Heart left ventricle (tissue), 13 donors: ENCODE measurements around the gene GALM.

Source experiments
- POLR2A ChIP-seq, 2 donors: fragments of 450-650 bp; IDR thresholded peaks; one replicate each; pipeline ENCODE4 v1.6.1; 2017; ENCODE audit warnings: antibody characterized with exemption in 2 of 2, mild to moderate bottlenecking in 2 of 2, moderate library complexity in 2 of 2
- TF ChIP-seq, protein P1 (sequence below), 12 donors: fragments of 200-600 bp; sonication (generic) in 4 of 12; IDR thresholded peaks; one replicate each; pipeline versions ENCODE4 v1.5.0 to v1.8.0; 2018 to 2022; ENCODE audit warnings: antibody characterized with exemption in 12 of 12, mild to moderate bottlenecking in 5 of 12
- donor health status: ischemic (EF 13 %, LVEDD 7.1; RV severe dilation, severe dysfunction).
- donor health status: DM: no; HTN: yes; CAD: no.
- donor health status: DM: no; HTN: no; CAD: no.
- donor health status: ischemic (EF 25% LVEDD 6.9; RV normal size, moderate dysfunction).
- donor health status: ischemic (EF 25% LVEDD 5.7; RV mildly dilated, moderate dysfunction).
- donor health status: ischemic (EF 35%, LVEDD 5.7; RV mildly dilated, moderate dysfunction).
- donor health status: nonischemic (EF 11% LVEDD 7.7; RV severe dilation, severe dysfunction).
- donor health status: DM: yes; HTN: yes; CAD: no.
- donor health status: PGD.
- donor health status: ischemic (EF 29% LVEDD 5.4; RV normal size, mild dysfunction).
- donor health status: nonischemic (EF 23%, LVEDD 6.1; RV moderate dilation, normal function).

DNA sequence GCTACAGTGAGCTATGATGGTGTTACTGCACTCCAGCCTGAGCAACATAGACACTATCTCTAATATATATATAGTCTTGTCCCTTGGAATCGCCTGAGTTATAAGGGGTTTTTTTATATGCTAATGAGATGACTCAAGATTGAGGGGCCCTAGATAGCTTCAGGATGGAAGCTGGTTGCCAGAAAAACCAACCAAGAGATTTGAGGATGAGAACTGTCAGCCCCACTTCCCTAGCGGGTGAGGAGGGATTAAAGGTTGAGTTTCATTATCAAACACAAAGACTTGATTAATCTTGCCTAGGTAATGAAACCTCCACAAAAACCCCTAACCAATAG is 12.6 kb upstream of the GALM start:
- TF ChIP-seq, protein P1, sequence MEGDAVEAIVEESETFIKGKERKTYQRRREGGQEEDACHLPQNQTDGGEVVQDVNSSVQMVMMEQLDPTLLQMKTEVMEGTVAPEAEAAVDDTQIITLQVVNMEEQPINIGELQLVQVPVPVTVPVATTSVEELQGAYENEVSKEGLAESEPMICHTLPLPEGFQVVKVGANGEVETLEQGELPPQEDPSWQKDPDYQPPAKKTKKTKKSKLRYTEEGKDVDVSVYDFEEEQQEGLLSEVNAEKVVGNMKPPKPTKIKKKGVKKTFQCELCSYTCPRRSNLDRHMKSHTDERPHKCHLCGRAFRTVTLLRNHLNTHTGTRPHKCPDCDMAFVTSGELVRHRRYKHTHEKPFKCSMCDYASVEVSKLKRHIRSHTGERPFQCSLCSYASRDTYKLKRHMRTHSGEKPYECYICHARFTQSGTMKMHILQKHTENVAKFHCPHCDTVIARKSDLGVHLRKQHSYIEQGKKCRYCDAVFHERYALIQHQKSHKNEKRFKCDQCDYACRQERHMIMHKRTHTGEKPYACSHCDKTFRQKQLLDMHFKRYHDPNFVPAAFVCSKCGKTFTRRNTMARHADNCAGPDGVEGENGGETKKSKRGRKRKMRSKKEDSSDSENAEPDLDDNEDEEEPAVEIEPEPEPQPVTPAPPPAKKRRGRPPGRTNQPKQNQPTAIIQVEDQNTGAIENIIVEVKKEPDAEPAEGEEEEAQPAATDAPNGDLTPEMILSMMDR (IDR thresholded peaks at IDR 0.05): no peak
- no peak for TF ChIP-seq POLR2A (IDR thresholded peaks at IDR 0.05)
